Regular cardiac myocyte (primary cell): ENCODE results near the gene CCL21. TPM values are rescaled to one million over a fixed set of nuclear protein-coding genes. Genes with fewer than 3 reads are reported as not detected.

Experiments
- total RNA-seq: library from RNA; depleted of rRNA; stranded (reverse); fragments of >200 nt; gene quantifications from 2 replicates; pipeline ENCODE4 v1.2.3, GENCODE V29; 2014

The CCL21 gene, protein sequence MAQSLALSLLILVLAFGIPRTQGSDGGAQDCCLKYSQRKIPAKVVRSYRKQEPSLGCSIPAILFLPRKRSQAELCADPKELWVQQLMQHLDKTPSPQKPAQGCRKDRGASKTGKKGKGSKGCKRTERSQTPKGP
- total RNA-seq: not detected in 2 replicates

DNA sequence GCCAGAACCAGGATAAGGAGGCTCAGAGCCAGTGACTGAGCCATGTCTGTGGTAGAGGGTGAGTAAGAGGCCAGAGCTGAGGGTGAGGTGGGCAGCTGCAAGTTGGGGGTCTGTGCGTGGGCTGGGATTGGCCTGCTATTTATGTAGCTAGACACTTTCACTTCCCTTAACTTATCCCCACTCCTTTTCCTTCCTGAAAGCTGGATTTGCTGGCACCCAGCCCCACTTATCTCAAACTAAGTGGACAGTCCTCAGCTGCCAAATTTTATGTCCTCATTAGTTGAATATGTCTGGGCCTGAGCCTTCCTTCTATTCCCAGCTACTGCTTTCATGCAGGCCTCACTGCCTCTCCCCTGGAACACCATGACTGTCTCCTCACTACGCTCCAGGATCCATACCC, at the start of gene CCL21:
CCL21 (minus strand) TSS at position 114 of the 400 bp plus-strand sequence; CDS start at position 44, 70 bp downstream.

DNA sequence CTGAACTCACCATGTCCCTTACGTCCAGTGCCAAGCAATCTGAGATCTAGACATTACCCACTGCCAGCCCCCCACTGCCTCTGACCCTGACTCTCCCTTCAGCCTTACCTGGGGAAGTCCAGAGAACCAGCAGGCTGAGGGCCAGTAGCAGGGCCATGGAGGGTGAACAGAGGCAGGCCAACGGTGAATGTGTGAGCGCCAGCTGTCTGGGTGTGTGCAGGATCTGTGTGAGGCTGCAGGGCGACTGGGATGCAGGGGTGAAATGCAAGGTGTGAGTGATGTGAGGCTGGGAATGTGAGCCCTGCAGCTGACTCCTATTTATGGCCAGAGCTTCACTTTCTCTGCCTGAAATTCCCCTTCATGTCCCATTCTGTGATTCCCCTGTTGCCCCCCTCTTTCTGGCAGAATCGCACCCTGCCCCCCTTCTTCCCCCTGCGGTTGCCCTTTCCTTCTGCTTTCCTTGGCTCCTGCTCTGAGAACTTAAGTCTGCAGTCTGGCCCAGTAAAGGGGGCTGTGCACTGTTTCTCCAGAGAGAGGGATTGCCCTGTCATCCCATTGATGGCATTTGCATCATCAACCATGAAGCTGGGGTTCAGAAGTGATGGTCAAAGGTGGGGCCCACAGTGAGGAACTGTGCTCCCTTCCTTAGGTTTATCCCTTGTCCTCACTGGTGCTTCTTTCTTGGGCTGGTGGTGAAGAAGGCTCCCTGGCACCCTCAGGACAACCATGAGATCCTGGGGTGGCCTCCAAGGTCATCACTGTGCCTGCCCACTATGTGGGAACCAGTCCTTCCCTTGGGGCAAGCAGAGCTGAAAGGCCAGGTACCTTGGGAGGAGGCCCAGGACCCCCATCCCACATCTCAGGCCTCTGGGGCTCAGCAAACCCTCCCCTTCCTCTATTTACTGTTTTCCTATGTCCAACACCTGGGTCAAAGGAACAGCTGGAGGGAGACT, 18.7 kb downstream of the CCL21 start, which contains the start of gene CCL19:
CCL19 (minus strand) TSS at position 294 of the 953 bp plus-strand sequence; CDS start at position 157, 137 bp downstream.

DNA sequence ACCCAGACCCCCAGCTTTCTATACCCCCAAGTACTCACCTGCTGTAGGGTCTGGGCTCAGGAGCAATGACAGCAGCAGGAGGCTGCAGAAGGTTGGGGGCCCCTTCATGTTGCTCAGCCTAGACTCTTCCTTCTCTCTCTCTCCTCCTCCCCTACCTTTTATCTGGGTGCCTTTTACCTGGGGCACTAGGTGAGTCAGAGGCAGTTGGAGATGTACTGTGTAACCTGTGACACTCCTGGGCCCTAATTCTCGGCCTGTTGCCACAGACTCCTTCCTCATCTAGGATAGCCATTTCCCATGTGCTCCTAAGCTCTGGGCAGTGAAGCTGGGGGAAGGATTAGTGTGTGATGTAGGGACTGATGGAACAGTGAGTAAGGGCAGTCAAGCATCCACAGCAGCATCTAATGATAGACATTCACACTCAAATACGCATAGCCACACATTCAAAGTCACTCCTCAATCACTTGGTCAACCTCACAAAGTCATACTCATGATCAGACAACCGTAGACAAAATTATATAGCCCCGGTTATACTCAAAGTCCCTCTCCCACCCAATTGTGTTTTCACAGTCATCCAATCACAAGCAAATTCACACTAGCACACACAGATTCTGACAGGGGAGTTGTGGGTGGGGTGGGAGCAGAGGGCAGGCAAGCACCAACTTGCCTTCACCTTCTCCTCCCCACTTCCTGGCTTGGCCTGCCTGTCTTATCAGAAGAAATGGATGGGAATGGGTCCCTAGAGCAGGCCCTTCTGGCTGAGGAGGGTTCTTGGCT, 47.2 kb downstream of the CCL21 start, which contains the start of gene CCL27:
CCL27 (minus strand) TSS at position 132 of the 777 bp plus-strand sequence; CDS start at position 108, 24 bp downstream.

Other genes with a start within 250 kb of the CCL21 start
- gene ENHO, start 187.1 kb downstream of the CCL21 start, total RNA-seq: 0.28 TPM in 1 of 2 replicates, not detected in the other
- not detected in 2 replicates for gene CNTFR, start 120.4 kb downstream of the CCL21 start, total RNA-seq
- 22.8 and 25.7 TPM in 2 replicates for gene RPP25L, start 98.0 kb downstream of the CCL21 start, total RNA-seq
- 79.2 and 166 TPM in 2 replicates for gene DCTN3, start 89.6 kb downstream of the CCL21 start, total RNA-seq
- gene ARID3C, start 81.1 kb downstream of the CCL21 start, total RNA-seq: under 0.01 and 0.28 TPM in 2 replicates
- gene SIGMAR1, start 72.3 kb downstream of the CCL21 start, total RNA-seq: 59.2 and 113 TPM in 2 replicates
- 17.4 and 29.6 TPM in 2 replicates for gene GALT, start 63.5 kb downstream of the CCL21 start, total RNA-seq
- 6.5 and 9.9 TPM in 2 replicates for gene IL11RA, start 58.0 kb downstream of the CCL21 start, total RNA-seq
- gene CCL27, start 47.5 kb downstream of the CCL21 start, total RNA-seq: not detected in 2 replicates
- not detected in 2 replicates for gene CCL19, start 18.9 kb downstream of the CCL21 start, total RNA-seq
- 0.28 TPM in 1 of 2 replicates, not detected in the other for gene PHF24, start 248.1 kb upstream of the CCL21 start, total RNA-seq